Neural progenitor cell (in vitro differentiated cells): ENCODE results near the gene PGAM2.

Source experiments
- EZH2 ChIP-seq: fragments of 200-600 bp; sonication (generic); IDR thresholded peaks from 2 replicates; pipeline ENCODE4 v1.6.1; 2017; ENCODE audit warnings: antibody characterized with exemption, mild to moderate bottlenecking, moderate library complexity
- EZH2phosphoT487 ChIP-seq: fragments of 200-600 bp; sonication (generic); IDR thresholded peaks from 2 replicates; pipeline ENCODE4 v1.6.1; 2017; ENCODE audit warnings: antibody characterized with exemption
- TF ChIP-seq, protein P1 (sequence below): fragments of 200-600 bp; sonication (generic); IDR thresholded peaks from 2 replicates; pipeline ENCODE4 v1.5.1; 2017; ENCODE audit warnings: antibody characterized with exemption, mild to moderate bottlenecking

- TF ChIP-seq EZH2 (no peak), EZH2phosphoT487 (no peak)
- TF ChIP-seq, protein P1, sequence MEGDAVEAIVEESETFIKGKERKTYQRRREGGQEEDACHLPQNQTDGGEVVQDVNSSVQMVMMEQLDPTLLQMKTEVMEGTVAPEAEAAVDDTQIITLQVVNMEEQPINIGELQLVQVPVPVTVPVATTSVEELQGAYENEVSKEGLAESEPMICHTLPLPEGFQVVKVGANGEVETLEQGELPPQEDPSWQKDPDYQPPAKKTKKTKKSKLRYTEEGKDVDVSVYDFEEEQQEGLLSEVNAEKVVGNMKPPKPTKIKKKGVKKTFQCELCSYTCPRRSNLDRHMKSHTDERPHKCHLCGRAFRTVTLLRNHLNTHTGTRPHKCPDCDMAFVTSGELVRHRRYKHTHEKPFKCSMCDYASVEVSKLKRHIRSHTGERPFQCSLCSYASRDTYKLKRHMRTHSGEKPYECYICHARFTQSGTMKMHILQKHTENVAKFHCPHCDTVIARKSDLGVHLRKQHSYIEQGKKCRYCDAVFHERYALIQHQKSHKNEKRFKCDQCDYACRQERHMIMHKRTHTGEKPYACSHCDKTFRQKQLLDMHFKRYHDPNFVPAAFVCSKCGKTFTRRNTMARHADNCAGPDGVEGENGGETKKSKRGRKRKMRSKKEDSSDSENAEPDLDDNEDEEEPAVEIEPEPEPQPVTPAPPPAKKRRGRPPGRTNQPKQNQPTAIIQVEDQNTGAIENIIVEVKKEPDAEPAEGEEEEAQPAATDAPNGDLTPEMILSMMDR = no peak
Measured at GRCh38 chr7:44063547-44063893, 1.8 kb downstream of the PGAM2 start.
